Activated CD8-positive, alpha-beta T cell treated with anti-CD3 and anti-CD28 coated beads, Interleukin-2, amount 10 ng/mL, durations not matched to agents 7 days and 5 days (primary cell): Measurements from ENCODE around the gene TNFRSF12A. TPM values are rescaled to one million over a fixed set of nuclear protein-coding genes. Genes with fewer than 3 reads are reported as not detected.

Experiments
- ATAC-seq: fragments of 150-1000 bp; cut with Tn5 transposase; one replicate; pipeline ENCODE4 v1.10.0; 2021; ENCODE audit warnings: moderate library complexity
- CTCF ChIA-PET: fragments of 350-600 bp; sonication (Branson Sonifier 250); formaldehyde crosslinking; loops from one replicate; lab custom pipeline; 2021; ENCODE audit warnings: antibody characterized with exemption; lab: Charles Lee
- POLR2A ChIA-PET: fragments of 350-600 bp; sonication (Branson Sonifier 250); formaldehyde crosslinking; loops from one replicate; lab custom pipeline; 2021; ENCODE audit warnings: antibody characterized with exemption; lab: Charles Lee
- DNase-seq: peaks from one replicate; pipeline ENCODE4 v3.0.0-alpha.2; 2020
- H3K27ac Mint-ChIP-seq: one replicate; pipeline ENCODE4 v1.8.0; 2021; ENCODE audit warnings: mild to moderate bottlenecking, mixed read lengths
- H3K27me3 Mint-ChIP-seq: one replicate; pipeline ENCODE4 v1.8.0; 2021; ENCODE audit warnings: low read depth, mixed read lengths
- H3K36me3 Mint-ChIP-seq: one replicate; pipeline ENCODE4 v1.8.0; 2021; ENCODE audit warnings: low read depth, mixed read lengths
- H3K4me1 Mint-ChIP-seq: one replicate; pipeline ENCODE4 v1.8.0; 2021; ENCODE audit warnings: low read depth, mixed read lengths
- H3K4me3 Mint-ChIP-seq: one replicate; pipeline ENCODE4 v1.8.0; 2021; ENCODE audit warnings: mild to moderate bottlenecking, mixed read lengths
- H3K9me3 Mint-ChIP-seq: one replicate; pipeline ENCODE4 v1.8.0; 2022; ENCODE audit warnings: mixed read lengths; ENCODE audit not compliant: insufficient read depth
- total RNA-seq, 2 experiments: library from RNA; stranded (reverse); gene quantifications; one replicate each; pipeline ENCODE4 v1.2.3, GENCODE V29; 2021

TNFRSF12A gene, protein sequence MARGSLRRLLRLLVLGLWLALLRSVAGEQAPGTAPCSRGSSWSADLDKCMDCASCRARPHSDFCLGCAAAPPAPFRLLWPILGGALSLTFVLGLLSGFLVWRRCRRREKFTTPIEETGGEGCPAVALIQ
- total RNA-seq = 1 to 10 TPM; 4.2 to 4.7 TPM

DNA sequence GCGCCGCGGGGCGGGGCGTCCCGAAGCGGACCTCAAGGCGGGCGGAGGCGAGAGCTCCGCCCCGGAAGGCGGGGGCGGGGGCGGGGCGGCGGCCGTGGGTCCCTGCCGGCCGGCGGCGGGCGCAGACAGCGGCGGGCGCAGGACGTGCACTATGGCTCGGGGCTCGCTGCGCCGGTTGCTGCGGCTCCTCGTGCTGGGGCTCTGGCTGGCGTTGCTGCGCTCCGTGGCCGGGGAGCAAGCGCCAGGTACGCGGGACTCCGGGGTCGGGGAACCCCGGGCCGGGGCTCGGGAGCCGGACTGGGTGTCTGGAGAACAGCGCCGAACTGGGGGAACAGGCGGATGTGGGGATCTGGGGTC is at the start of gene TNFRSF12A:
TNFRSF12A (plus strand) TSS at position 122 of the 357 bp plus-strand sequence; CDS start at position 152, 30 bp downstream.
- peak; percentile 45 for ATAC-seq
- Mint-ChIP-seq H3K36me3 (peaks cover 7% of the 10 kb centered on the region), H3K4me1 (peaks cover 48% of the 10 kb centered on the region), H3K27me3 (peaks cover 13% of the 10 kb centered on the region), H3K9me3 (no peaks in the 10 kb centered on the region), H3K4me3 (peak within 1 kb of the TSS; percentile 85), H3K27ac (peak within 1 kb of the TSS; percentile 94)
- DNase-seq = peak; percentile 78
- ChIA-PET CTCF (interaction anchor here (1.2 to 7.2 kb wide), 5 partner anchors 11 to 38 kb away, joined by 3 to 105 read pairs (median 14); no protein-coding TSS in a partner anchor), POLR2A (interaction anchor here (0.8 to 4.8 kb wide), 4 partner anchors 10 to 40 kb away, joined by 4 to 20 read pairs (median 4); partner anchors contain the start of gene PKMYT1)

DNA sequence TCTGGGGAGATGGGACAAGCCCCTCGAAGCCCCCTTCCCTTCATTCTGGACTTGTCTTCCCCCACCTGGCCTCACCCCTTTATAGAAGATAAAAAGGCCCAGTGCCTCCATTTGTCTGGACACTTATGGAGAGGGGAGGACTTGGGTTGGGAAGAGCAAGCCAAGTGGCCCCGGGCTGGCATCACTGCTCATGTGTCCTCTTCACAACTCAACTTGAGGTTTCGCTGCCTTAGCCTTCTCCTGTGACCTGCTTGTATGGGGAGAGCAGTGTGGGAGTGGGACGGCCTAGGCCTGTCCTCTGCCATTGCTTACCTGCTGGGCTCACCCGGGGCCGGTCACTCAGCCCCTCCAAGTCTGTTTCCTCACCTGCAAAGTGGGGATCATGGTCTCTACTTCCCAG is 49.6 kb upstream of the TNFRSF12A start:
- H3K4me3 Mint-ChIP-seq = peak overlapping the region; percentile 79
- ATAC-seq (no peak), DNase-seq (no peak)
- H3K4me1 Mint-ChIP-seq = peaks cover 37% of the 10 kb centered on the region
- no peaks in the 10 kb centered on the region for H3K9me3 Mint-ChIP-seq
- ChIA-PET CTCF (interaction anchor here (0.6 to 2.4 kb wide), 8 partner anchors 8 to 88 kb away, joined by 3 to 16 read pairs (median 6); partner anchors contain the start of genes FLYWCH2 and PKMYT1), POLR2A (interaction anchor here (0.8 to 2.0 kb wide), 5 partner anchors 9 to 193 kb away, joined by 3 to 30 read pairs (median 4); partner anchors contain the start of gene PKMYT1)
- peaks cover 11% of the 10 kb centered on the region for H3K27me3 Mint-ChIP-seq
- peak overlapping the region; percentile 61 for H3K27ac Mint-ChIP-seq
- H3K36me3 Mint-ChIP-seq = peaks cover 19% of the 10 kb centered on the region

DNA sequence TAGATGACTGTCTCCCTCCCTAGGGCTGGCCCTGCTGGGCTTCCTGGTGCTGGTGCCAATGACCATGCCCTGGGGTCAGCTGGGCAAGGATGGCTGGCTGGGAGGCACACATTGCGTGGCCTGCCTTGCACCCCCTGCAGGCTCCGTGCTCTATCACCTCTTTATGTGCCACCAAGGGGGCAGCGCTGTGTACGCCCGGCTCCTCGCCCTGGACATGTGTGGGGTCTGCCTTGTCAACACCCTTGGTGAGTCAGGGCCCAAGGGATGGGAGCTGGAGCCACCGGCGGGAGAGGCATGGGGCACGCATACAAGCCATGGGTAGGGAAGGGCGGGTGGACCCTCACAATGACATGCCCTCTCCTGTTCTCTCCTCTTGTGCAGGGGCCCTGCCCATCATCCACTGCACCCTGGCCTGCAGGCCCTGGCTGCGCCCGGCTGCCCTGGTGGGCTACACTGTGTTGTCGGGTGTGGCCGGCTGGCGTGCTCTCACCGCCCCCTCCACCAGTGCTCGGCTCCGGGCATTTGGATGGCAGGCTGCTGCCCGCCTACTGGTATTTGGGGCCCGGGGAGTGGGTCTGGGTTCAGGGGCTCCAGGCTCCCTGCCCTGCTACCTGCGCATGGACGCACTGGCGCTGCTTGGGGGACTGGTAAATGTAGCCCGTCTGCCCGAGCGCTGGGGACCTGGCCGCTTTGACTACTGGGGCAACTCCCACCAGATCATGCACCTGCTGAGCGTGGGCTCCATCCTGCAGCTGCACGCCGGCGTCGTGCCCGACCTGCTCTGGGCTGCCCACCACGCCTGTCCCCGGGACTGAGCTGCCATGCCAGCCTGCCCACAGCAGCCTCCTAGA is 48.8 kb upstream of the TNFRSF12A start:
- Mint-ChIP-seq H3K9me3 (no peaks in the 10 kb centered on the region), H3K27me3 (peaks cover 9% of the 10 kb centered on the region), H3K4me3 (peak overlapping the region; percentile 79), H3K36me3 (peaks cover 26% of the 10 kb centered on the region), H3K27ac (peak overlapping the region; percentile 68), H3K4me1 (peaks cover 30% of the 10 kb centered on the region)
- ChIA-PET CTCF (interaction anchor here (0.7 to 2.0 kb wide), 3 partner anchors 9 to 32 kb away, joined by 3 to 5 read pairs (median 5); no protein-coding TSS in a partner anchor), POLR2A (interaction anchor here (2.4 kb wide), 1 partner anchor 10 kb away, joined by 13 read pairs; the partner anchor contains the start of gene PKMYT1)
- no peak for ATAC-seq
- no peak for DNase-seq

DNA sequence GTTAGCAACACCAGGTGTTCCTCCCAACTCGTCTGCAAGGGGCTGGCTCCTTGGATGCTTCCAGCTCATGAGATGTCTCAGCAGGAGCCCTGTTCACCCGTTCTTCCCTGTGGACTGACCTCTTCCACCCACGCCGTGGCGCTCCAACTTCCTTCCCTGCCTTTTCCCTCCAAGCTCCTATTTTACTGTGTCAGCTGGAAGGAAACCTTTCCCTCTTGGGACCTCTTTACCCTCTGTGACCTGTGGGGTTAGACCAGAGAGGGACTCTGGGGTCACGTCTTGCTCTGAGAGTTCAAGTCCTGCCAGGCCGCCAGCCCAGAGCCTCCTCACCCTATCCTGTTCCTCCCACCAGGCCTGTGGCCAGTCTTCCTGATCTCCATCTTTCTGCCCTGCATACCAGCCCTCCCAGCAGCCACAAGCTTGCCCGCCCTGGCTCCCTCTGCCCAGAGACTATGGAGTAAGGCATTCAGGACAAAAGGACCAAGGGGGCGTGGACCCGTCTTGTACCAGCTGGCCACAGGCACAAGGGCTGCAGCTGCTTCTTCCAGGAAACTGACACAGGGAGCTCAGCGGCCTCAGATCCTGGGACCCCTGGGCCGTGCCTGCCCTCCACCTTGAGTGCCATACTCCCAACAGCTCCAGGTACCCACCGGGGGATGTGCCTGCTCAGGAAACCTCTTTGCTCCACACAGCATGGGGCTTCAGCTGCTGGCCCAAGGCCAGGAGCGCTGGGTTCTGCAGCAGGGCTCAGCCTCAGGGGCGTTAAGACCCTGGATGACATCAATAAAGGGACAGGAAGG is 48.0 kb upstream of the TNFRSF12A start:
- ChIA-PET CTCF (interaction anchor here (0.7 to 2.0 kb wide), 3 partner anchors 10 to 32 kb away, joined by 3 to 5 read pairs (median 5); no protein-coding TSS in a partner anchor), POLR2A (interaction anchor here (0.6 to 2.4 kb wide), 3 partner anchors 9 to 1247 kb away, joined by 3 to 13 read pairs (median 3); partner anchors contain the start of gene PKMYT1)
- Mint-ChIP-seq H3K4me1 (peaks cover 32% of the 10 kb centered on the region), H3K27me3 (peaks cover 9% of the 10 kb centered on the region), H3K27ac (peak overlapping the region; percentile 66), H3K36me3 (peaks cover 30% of the 10 kb centered on the region), H3K9me3 (no peaks in the 10 kb centered on the region), H3K4me3 (no peak overlapping the region)
- ATAC-seq (no peak), DNase-seq (no peak)

DNA sequence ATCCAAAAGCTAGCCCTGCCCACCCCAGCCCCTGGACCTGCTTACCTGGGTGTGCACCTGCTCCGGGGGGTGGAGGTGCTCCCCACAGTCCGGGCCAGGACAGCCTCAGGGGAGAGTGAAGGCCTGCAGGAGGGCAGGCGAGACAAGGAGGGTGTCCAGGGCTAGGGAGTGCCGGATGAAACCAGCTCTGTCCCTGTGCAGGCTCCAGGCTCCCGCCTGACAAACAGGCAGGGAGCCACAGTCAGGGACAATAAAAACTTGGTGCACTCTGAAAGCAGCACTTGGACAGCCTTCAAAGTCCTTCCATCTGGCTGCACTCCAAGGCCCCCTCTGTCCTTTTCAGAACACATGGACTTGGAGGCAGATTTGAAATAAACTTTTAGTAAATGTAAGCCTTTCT is 47.1 kb upstream of the TNFRSF12A start:
- no peak for ATAC-seq
- CTCF ChIA-PET = interaction anchor here (2.0 kb wide), 1 partner anchor 11 kb away, joined by 5 read pairs; no protein-coding TSS in a partner anchor

DNA sequence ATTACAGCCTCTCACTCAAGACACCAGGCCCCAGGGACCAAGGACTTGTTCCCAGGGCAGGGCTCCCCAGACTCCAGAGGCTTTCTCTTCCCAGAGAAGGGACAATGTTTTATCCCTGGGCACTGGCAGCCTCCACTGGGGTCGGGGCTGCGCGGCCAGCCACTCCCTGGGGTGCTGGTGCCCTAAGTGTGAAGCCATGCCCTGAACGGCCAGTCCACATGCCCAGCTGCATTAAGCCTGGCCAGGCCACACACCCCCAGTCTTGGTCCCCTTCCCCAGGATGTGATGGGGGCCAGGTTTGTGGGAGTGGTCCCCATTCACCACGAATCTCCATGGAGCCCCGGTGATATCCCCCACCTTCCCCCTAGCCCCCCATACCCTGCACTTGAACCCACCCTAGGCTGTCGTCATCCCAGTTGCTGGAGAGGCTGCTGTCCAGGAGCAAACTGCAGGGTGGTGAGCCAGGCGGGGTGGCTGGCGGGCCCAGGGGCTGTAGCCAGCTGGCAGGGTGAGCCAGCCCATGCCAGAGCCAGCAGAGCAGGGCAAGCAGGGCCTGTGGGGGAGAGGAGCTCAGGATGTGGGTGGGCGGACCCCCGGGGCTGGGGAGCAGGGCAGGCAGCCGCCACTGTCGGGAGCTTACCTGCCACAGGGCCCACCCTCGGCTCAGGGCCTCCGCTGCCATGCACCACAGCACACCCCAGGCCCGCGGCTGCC is 46.4 kb upstream of the TNFRSF12A start:
- Mint-ChIP-seq H3K36me3 (peaks cover 40% of the 10 kb centered on the region), H3K4me1 (peaks cover 32% of the 10 kb centered on the region), H3K4me3 (no peak overlapping the region), H3K27ac (no peak overlapping the region), H3K27me3 (no peaks in the 10 kb centered on the region), H3K9me3 (no peaks in the 10 kb centered on the region)
- ATAC-seq (no peak), DNase-seq (no peak)
- CTCF ChIA-PET = no interaction called here
- POLR2A ChIA-PET = interaction anchor here (0.8 to 2.4 kb wide), 2 partner anchors 7 to 970 kb away, joined by 3 to 13 read pairs; partner anchors contain the start of gene PKMYT1

More for the DNA sequence above, 47.1 kb upstream of the TNFRSF12A start:
- peaks cover 4% of the 10 kb centered on the region for H3K27me3 Mint-ChIP-seq
- POLR2A ChIA-PET = interaction anchor here (0.6 to 2.4 kb wide), 2 partner anchors 8 to 1246 kb away, joined by 3 to 13 read pairs; partner anchors contain the start of gene PKMYT1
- peaks cover 35% of the 10 kb centered on the region for H3K4me1 Mint-ChIP-seq
- peak overlapping the region; percentile 66 for H3K27ac Mint-ChIP-seq
- no peak for DNase-seq
- no peak overlapping the region for H3K4me3 Mint-ChIP-seq
- H3K36me3 Mint-ChIP-seq = peaks cover 37% of the 10 kb centered on the region
- H3K9me3 Mint-ChIP-seq = no peaks in the 10 kb centered on the region

DNA sequence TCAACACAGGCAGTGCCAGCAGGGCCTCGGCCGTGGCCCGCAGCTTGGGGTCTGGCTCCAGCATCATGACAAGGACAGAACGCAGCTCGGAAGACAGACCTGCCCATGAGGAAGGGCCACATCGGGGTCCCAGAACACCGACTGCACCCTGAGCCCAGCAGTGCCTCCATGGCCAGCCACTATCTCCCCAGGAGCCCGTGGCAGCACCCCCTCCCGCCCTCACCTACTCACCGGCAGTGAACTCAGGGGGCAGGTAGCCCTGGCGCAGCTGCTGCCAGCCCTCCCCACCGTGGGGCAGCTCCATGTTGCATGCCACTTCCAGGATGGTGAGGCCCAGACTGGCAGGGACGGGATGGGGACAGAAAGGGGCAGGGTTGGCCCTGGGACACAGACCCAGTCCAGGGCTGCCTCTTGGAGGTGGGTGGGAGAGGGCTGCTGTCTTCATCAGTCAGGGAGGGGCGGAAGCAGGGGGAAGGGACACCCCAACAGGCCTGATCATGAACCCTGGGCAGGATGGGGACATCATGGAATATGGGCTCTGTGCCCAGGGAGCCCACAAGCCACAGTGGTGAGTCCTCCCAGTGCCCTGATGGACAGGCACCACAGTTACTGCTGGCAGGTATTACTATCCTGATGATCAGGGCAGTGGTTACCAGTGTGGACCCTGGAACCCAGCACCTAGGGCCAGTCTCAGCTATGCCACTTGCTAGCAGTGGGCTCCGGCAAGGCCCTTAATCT is 45.7 kb upstream of the TNFRSF12A start:
- Mint-ChIP-seq H3K27me3 (no peaks in the 10 kb centered on the region), H3K4me3 (no peak overlapping the region), H3K4me1 (peaks cover 35% of the 10 kb centered on the region), H3K9me3 (no peaks in the 10 kb centered on the region), H3K27ac (no peak overlapping the region), H3K36me3 (peaks cover 43% of the 10 kb centered on the region)
- DNase-seq = no peak
- POLR2A ChIA-PET = interaction anchor here (0.8 kb wide), 1 partner anchor 971 kb away, joined by 3 read pairs; no protein-coding TSS in a partner anchor
- ATAC-seq = no peak
- CTCF ChIA-PET = no interaction called here

DNA sequence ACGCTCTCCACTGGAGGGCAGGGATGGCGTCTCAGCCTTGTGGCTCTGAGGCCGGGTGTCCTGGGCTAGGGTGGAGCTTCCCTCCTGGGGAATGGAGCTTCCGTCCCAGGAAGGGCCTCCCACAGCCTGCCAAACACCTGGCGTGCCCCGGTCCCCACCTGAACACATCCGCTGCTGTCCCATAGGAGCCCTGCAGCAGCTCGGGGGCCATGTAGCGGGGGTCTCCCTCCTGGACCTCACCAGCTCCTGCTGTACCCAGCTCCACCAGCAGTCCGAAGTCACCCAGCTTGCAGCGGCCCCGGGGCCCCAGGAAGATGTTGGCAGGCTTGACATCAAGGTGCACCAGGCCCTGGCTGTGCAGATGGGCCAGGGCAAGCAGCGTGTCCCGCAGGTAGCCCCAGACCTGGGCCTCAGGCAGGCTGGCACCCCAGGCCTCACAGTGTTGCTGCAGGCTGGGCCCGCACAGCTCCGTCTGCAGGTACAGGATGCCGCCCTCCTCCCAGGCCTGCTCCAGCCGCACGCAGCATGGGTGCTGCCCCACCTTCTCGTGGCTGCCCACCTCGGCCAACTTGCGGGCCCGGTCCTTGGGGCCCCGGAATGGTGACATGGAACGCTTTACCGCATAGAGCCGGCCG is 44.9 kb upstream of the TNFRSF12A start:
- Mint-ChIP-seq H3K36me3 (peaks cover 47% of the 10 kb centered on the region), H3K27ac (no peak overlapping the region), H3K4me3 (no peak overlapping the region), H3K4me1 (peaks cover 33% of the 10 kb centered on the region), H3K27me3 (no peaks in the 10 kb centered on the region), H3K9me3 (no peaks in the 10 kb centered on the region)
- no peak for DNase-seq
- ATAC-seq = no peak
- POLR2A ChIA-PET = interaction anchor here (0.9 kb wide), 1 partner anchor 30 kb away, joined by 3 read pairs; no protein-coding TSS in a partner anchor
- CTCF ChIA-PET = no interaction called here

DNA sequence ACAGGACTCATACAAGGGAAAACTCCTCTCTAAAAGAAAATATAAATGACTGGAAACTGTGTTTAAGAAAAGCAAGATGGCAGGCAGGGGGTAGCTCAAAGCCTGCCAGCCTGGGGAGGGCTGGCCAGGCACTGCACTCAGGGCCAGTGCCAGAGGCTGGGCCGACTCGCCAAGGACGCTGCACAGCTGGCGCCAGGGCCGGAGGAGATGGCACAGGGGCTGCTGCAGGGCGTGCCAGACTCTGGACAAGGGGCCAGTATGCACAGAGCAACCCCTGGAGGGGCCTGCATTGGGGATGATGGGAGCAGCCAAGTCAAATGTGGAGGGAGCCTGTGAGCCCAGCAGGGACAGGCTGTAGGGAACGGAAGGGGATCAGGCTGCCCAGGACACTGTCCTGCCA is 44.0 kb upstream of the TNFRSF12A start:
- POLR2A ChIA-PET = interaction anchor here (0.9 kb wide), 1 partner anchor 29 kb away, joined by 3 read pairs; no protein-coding TSS in a partner anchor
- DNase-seq (no peak), ATAC-seq (no peak)
- Mint-ChIP-seq H3K27me3 (no peaks in the 10 kb centered on the region), H3K9me3 (no peaks in the 10 kb centered on the region), H3K27ac (no peak overlapping the region), H3K4me1 (peaks cover 32% of the 10 kb centered on the region), H3K4me3 (no peak overlapping the region), H3K36me3 (peaks cover 42% of the 10 kb centered on the region)
- CTCF ChIA-PET = no interaction called here
